Prostate gland (tissue), 2 donors: ENCODE results near the gene ARHGEF28. TPM values are rescaled to one million over a fixed set of nuclear protein-coding genes. Genes with fewer than 3 reads are reported as not detected.

Experiments used
- DNase-seq: peaks from one replicate; pipeline ENCODE4 v3.0.0-alpha.2; 2019; ENCODE audit warnings: low spot score
- H3K27ac ChIP-seq, 2 donors: fragments of 200-600 bp; sonication (generic); 2 replicates each; pipeline ENCODE4 v1.5.1; 2017 to 2019
- H3K27me3 ChIP-seq: fragments of 200-600 bp; sonication (generic); replicated peaks from 2 replicates; pipeline ENCODE4 v1.5.1; 2019; ENCODE audit not compliant: insufficient read depth
- H3K36me3 ChIP-seq, 2 donors: fragments of 200-600 bp; sonication (generic); 1 replicate in 1 of 2; 2 replicates in 1 of 2; pipeline versions ENCODE4 v1.5.1 to v1.8.1; 2017 to 2019
- H3K4me1 ChIP-seq: fragments of 200-600 bp; sonication (generic); replicated peaks from 2 replicates; pipeline ENCODE4 v1.5.1; 2019
- H3K4me3 ChIP-seq, 2 donors: fragments of 200-600 bp; sonication (generic); 2 replicates each; pipeline ENCODE4 v1.5.1; 2017 to 2019
- H3K9me3 ChIP-seq: fragments of 200-600 bp; sonication (generic); 2 replicates; pipeline ENCODE4 v1.5.1; 2017
- POLR2A ChIP-seq: fragments of 450-650 bp; IDR thresholded peaks from one replicate; pipeline ENCODE4 v1.6.1; 2016; ENCODE audit warnings: antibody characterized with exemption, mild to moderate bottlenecking
- POLR2AphosphoS5 ChIP-seq: sonication (generic); formaldehyde crosslinking; IDR thresholded peaks from one replicate; pipeline ENCODE4 v1.6.1; 2017; ENCODE audit warnings: antibody characterized with exemption
- WGBS: methylation state at CpG from one replicate; pipeline ENCODE4 v1.1.5; 2018; 5-methylcytosine and 5-hydroxymethylcytosine counted together
- intact Hi-C: fragments of 100-400 bp; cut with DNase I; formaldehyde crosslinking; loops from one replicate; pipeline ENCODE4 v1.14.2; 2022
- total RNA-seq, 2 donors: library from RNA; depleted of rRNA; stranded (reverse); fragments of >200 nt; gene quantifications; one replicate each; pipeline ENCODE4 v1.1.0, GENCODE V29; 2016
- TF ChIP-seq, protein P1 (sequence below), 4 experiments: fragments of 200-600 bp in 2 of 4; fragments of 450-650 bp in 2 of 4; sonication (generic) in 2 of 4; IDR thresholded peaks; 1 replicate in 3 of 4; 2 replicates in 1 of 4; pipeline ENCODE4 v1.5.1; 2016 to 2019; ENCODE audit warnings: antibody characterized with exemption in 4 of 4, mild to moderate bottlenecking in 2 of 4, moderate library complexity in 2 of 4

Gene ARHGEF28
- total RNA-seq, 2 donors from 2014 or later, result 18.9 to 28.3 TPM

DNA sequence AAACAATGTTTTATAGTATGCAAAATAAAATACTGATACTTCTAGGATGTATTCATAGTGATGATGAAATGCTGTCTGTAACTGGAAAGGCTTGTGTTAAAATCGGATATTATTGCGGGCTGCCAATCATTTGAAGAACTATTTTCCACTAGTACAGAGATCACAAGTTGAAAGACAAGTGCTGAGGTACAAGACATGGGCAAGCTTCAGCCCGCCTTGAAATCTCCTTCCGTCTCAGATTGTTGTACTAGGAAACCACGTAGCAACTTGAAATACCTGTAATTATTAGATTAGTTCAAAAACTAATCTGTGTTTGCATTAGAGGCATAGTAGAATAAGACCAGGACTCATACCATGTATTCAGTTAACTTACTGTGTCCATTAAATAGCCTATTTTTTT is 218.2 kb downstream of the ARHGEF28 start:
- H3K9me3 ChIP-seq, result no peaks in the 10 kb centered on the region
- H3K27me3 ChIP-seq, result no peaks in the 10 kb centered on the region
- no peak overlapping the region for H3K4me3 ChIP-seq
- 40% methylated on average over 5 of the region's 5 CpGs for WGBS
- TF ChIP-seq POLR2A (no peak), POLR2AphosphoS5 (no peak)
- TF ChIP-seq, protein P1, sequence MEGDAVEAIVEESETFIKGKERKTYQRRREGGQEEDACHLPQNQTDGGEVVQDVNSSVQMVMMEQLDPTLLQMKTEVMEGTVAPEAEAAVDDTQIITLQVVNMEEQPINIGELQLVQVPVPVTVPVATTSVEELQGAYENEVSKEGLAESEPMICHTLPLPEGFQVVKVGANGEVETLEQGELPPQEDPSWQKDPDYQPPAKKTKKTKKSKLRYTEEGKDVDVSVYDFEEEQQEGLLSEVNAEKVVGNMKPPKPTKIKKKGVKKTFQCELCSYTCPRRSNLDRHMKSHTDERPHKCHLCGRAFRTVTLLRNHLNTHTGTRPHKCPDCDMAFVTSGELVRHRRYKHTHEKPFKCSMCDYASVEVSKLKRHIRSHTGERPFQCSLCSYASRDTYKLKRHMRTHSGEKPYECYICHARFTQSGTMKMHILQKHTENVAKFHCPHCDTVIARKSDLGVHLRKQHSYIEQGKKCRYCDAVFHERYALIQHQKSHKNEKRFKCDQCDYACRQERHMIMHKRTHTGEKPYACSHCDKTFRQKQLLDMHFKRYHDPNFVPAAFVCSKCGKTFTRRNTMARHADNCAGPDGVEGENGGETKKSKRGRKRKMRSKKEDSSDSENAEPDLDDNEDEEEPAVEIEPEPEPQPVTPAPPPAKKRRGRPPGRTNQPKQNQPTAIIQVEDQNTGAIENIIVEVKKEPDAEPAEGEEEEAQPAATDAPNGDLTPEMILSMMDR (IDR thresholded peaks at IDR 0.05), result no peak
- no peaks in the 10 kb centered on the region for H3K4me1 ChIP-seq
- H3K27ac ChIP-seq, result no peak overlapping the region
- intact Hi-C loops, result no loop called here
- DNase-seq, result no peak
- no peaks in the 10 kb centered on the region for H3K36me3 ChIP-seq

DNA sequence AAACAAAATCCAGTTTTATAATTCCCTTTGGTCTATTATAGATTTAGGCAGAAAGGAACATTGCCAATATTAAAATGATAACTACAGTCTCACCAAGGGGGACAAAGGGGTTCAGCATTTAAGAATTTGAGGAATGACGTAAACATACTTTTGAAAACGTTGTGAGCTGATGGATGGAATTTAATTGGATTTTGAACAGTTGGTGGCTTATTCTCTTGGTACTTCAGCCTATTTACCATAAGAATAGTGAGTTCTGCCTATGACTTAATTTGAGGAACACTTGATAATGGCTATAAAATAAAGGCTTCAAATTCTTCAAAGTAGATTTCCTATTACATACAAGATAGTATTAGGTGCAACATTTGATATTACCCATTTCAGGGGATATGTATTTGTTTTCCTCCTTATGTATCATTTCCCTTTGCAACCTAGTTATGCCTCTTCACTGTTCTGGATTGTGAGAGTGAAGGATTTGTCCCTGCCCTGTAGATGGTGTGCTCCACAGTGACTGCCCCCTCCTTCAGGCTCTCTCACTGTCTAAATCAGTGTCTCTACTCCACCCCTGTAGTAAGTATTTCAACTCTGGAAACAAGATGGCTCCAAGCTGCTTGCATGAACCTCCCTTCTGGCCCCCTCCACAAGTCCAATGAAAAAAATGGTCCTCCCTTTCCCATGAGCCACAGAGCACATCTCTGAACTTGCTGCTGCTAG is 225.6 kb downstream of the ARHGEF28 start:
- intact Hi-C loops, result no loop called here
- no peak overlapping the region for H3K4me3 ChIP-seq

DNA sequence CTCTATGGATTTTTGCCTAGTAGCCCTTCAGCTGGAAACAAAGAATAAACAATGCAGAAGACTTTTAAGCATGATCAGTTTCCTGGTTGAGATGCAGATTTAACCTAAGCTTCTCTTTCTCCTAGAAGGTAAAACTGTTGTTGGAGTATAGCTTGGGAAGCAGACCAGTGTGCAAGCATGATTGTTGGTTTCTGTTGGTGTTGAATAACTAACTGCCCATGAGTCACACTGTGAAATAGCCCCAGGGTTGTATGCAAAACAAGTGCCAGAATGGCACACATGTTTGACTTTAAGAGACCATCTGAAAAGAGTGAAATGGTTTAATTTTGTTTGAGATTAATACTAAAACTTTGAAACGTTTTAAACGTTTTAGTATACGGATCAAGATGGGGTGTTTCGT is 227.1 kb downstream of the ARHGEF28 start:
- 75% methylated on average over 4 of the region's 4 CpGs for WGBS
- H3K36me3 ChIP-seq, result no peaks in the 10 kb centered on the region

More for the DNA sequence above, 225.6 kb downstream of the ARHGEF28 start:
- Histone ChIP-seq H3K9me3 (no peaks in the 10 kb centered on the region), H3K4me1 (no peaks in the 10 kb centered on the region), H3K27ac (no peak overlapping the region), H3K36me3 (no peaks in the 10 kb centered on the region), H3K27me3 (no peaks in the 10 kb centered on the region)
- no peak for DNase-seq
- WGBS, result 59% methylated on average over 2 of the region's 2 CpGs
- no peak for TF ChIP-seq POLR2AphosphoS5
- no peak for TF ChIP-seq POLR2A
- TF ChIP-seq, protein P1 (IDR thresholded peaks at IDR 0.05), result no peak

DNA sequence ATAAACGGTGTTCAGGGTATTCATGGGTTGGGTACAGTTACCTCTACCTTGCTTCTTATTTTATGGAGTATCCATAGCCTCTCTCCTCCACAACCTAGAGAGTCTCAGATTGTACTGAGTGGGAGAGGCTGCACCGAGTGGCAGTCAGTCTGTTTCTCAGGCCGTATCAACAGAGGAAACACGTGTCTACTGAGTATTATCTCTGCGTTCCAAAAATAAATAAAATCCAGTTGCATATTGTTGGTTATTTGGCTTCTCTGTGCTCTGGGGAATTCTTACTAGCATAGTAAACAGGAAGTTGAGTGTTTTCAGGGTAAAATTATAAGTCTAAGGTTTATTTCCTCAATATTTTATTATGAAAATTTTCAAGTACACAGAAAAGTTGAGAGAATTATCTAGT is 231.0 kb downstream of the ARHGEF28 start:
- H3K27ac ChIP-seq, result no peak overlapping the region

More for the DNA sequence above, 227.1 kb downstream of the ARHGEF28 start:
- TF ChIP-seq POLR2A (no peak), POLR2AphosphoS5 (no peak)
- TF ChIP-seq, protein P1 (IDR thresholded peaks at IDR 0.05), result no peak
- DNase-seq, result no peak
- no peaks in the 10 kb centered on the region for H3K27me3 ChIP-seq
- intact Hi-C loops, result no loop called here
- H3K27ac ChIP-seq, result no peak overlapping the region
- no peak overlapping the region for H3K4me3 ChIP-seq
- no peaks in the 10 kb centered on the region for H3K4me1 ChIP-seq
- H3K9me3 ChIP-seq, result no peaks in the 10 kb centered on the region

More for the DNA sequence above, 231.0 kb downstream of the ARHGEF28 start:
- no peaks in the 10 kb centered on the region for H3K36me3 ChIP-seq
- no peaks in the 10 kb centered on the region for H3K27me3 ChIP-seq
- whole genome bisulfite sequencing, result 73% methylated on average over 5 of the region's 5 CpGs
- intact Hi-C loops, result no loop called here
- no peak overlapping the region for H3K4me3 ChIP-seq
- no peaks in the 10 kb centered on the region for H3K4me1 ChIP-seq
- DNase-seq, result no peak
- TF ChIP-seq POLR2A, result no peak
- TF ChIP-seq POLR2AphosphoS5, result no peak
- TF ChIP-seq, protein P1 (IDR thresholded peaks at IDR 0.05), result no peak
- no peaks in the 10 kb centered on the region for H3K9me3 ChIP-seq
